HG03159 (cell line): ENCODE measurements around the gene TRAPPC3L.

Source experiments
- ATAC-seq: cut with Tn5 transposase; IDR thresholded peaks from one replicate; pipeline ENCODE4 v1.9.1; 2021; ENCODE audit warnings: mild to moderate bottlenecking, moderate library complexity; ENCODE audit not compliant: unreplicated experiment

Gene TRAPPC3L

DNA sequence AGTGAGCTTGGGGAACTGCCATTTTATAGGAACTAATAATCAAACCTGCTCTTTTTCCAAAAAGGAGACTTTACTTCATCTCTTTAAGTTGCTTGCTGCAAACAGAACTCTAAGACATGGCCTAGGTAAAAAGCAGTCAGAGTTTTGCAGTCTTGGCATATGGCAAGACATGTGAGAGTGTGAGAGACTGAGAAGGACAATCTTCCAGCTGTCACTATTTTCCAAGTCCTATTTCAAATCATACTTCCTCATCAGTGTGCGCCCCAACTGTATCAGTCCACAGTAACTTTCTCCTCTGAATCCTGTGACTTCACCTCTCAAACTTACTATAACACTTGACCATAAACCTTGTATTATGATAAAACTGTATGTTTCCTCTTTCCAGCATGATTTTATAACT is 74.0 kb downstream of the TRAPPC3L start:
- no peak for ATAC-seq

DNA sequence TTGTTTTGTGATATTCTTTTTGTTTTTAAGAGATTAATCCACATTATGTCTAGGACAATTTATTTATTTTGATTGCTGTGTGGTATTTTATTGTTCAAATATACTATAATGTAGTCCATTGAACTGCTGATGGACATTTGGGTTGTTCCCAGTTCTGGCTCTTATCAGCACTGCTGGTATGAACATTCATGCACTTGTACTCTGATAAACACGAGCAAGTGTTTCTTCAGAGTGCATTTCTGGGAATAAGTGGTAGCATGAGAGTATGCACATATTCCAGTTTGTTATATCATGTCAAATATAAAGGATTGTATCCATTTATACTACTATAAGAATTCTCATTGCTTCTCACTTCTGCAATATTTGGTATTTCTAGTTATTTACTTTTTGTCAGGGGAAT is 77.2 kb downstream of the TRAPPC3L start:
- ATAC-seq: no peak

DNA sequence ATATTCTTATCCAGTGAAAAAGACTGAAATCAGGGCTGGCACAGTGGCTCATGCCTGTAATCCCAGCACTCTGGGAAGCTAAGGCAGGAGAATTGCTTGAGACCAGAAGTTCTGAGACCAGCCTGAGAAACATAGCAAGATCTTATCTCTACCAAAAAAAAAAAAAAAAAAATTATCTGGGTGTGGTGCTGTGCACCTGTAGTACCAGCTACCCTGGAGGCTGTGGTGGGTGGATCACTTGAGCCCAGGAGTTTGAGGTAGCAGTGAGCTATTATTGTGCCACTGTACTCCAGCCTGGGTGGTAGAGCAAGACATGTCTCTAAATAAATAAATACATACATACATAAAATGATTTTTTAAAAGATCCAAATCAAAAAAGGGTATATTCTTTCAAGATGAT is 78.0 kb downstream of the TRAPPC3L start:
- no peak for ATAC-seq

- ATAC-seq: no peak
Measured at GRCh38 chr6:116467096-116467495, 78.4 kb downstream of the TRAPPC3L start.

DNA sequence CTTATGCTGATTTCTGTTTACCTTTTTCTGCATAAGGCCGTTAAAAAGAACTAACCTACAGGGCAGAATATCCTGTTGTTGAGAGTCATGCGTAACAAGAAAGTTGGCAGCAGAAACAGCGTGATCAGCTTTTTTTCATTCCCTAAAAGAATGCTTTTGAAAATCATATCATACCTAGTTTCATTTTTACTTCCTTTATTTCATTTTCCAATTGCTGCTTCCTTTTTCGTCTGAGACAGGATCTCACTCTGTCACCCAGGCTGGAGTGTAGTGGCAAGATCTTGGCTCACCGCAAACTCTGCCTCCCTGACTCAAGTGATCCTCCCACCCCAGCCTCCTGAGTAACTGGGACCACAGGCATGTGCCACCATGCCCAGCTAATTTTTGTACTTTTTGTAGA is 80.2 kb downstream of the TRAPPC3L start:
- ATAC-seq: no peak

DNA sequence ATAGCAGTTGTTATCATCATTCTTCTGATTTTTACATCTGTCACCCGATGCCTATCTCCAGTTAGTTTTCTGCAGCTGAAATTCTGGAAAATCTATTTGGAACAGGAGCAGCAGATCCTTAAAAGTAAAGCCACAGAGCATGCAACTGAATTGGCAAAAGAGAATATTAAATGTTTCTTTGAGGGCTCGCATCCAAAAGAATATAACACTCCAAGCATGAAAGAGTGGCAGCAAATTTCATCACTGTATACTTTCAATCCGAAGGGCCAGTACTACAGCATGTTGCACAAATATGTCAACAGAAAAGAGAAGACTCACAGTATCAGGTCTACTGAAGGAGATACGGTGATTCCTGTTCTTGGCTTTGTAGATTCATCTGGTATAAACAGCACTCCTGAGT is 82.2 kb downstream of the TRAPPC3L start:
- no peak for ATAC-seq

DNA sequence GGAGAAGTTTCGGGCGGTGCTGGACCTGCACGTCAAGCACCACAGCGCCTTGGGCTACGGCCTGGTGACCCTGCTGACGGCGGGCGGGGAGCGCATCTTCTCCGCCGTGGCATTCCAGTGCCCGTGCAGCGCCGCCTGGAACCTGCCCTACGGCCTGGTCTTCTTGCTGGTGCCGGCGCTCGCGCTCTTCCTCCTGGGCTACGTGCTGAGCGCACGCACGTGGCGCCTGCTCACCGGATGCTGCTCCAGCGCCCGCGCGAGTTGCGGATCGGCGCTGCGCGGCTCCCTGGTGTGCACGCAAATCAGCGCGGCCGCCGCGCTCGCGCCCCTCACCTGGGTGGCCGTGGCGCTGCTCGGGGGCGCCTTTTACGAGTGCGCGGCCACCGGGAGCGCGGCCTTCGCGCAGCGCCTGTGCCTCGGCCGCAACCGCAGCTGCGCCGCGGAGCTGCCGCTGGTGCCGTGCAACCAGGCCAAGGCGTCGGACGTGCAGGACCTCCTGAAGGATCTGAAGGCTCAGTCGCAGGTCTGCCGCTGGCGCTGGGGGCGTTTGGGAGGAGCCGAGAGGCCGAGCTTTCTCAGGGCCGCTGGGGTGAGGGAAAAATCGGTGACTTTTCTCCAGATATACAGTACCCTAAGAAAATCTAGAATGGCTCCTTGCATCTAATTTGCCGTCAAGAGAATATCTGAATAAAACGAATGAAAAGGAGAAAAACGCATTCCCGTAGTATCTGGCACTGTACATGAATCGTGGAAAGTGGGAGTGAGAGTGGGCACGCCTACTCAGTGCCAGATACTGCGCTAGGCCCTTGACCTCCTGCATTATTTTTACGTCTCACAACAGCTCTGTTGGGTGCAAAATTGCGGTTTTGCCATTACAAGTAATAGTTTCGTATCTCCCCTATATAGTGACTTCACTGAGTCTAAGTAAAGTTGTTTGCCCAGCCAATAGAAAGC is 83.3 kb downstream of the TRAPPC3L start:
- ATAC-seq: peak; percentile 72

DNA sequence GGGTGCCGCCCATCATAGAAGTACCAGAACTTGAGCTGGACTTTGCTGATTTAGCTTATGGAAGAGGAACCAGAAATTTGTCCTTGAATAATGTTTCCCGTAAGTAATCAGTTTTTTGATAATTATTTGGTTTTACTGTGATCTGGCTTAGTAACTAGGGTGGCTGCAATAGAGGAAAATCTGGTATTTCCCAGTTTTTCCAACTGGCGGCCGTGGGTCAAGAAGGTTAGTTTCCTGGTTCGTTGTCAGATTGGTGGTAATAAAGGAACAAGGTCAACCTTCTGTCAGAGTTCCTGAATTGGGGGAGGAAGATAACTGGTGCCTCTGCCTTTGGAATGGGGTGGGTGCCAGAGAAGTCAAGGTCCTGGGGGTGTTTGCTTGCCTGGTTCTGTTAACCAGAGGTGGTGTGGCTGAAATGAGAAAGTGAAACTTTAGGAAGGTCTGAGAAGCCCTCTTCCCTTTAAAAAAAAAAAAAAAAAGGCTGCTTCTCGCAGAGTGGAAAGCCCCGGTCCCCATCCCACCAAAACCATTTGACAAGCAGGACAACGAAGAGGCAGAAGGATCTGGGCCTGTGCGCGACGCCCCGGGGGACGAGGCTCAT is 84.1 kb downstream of the TRAPPC3L start, which contains the start of gene CALHM6:
Gene CALHM6 (plus strand): TSS at position 45 of the 601 bp plus-strand sequence. CDS start 555 bp downstream, at position 600.
- peak; percentile 9 for ATAC-seq

GRCh38 chr6:116459927-116460326 is 85.6 kb downstream of the TRAPPC3L start:
- no peak for ATAC-seq

DNA sequence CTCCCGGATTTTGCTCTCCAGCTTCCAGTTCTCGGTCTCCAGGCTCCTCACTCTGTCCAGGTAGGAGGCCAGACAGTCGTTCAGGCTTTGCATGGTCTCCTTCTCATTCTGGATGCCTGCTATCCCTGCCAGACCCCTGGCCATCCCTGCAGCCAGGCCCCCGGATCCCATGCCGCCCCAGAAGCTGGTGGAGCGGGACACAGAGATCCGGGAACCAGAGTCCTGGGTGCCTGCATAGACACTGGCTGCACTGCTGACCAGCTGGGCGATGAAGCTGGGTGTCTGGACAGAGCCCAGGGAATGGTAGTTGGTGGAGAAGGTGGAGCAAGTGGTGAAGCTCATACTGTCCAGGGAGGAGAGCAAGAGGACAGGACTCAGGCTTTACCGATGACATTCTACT is 87.2 kb downstream of the TRAPPC3L start:
- no peak for ATAC-seq

GRCh38 chr6:116456927-116457326 is 88.6 kb downstream of the TRAPPC3L start:
- ATAC-seq: no peak

DNA sequence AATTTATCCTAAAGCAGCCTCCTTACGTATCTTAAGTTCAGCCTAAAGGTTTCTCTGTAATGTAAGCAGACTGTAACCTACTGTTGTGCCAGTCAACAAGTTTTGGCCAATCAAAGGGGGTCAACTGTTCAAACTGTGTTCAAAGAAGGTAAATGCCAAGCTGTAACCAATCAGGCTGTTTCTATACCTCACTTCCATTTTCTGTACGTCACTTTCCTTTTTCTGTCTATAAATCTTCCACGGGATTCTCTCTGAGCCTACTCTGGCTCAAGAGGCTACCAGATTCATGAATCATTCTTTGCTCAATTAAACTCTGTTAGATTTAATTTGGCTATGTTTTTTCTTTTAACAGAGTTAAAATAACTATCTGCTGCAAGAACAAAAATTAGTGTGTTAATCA is 89.4 kb downstream of the TRAPPC3L start:
- no peak for ATAC-seq

- no peak for ATAC-seq
Measured at GRCh38 chr6:116452531-116452930, 93.0 kb downstream of the TRAPPC3L start.

GRCh38 chr6:116451916-116452315 is 93.6 kb downstream of the TRAPPC3L start:
- no peak for ATAC-seq

DNA sequence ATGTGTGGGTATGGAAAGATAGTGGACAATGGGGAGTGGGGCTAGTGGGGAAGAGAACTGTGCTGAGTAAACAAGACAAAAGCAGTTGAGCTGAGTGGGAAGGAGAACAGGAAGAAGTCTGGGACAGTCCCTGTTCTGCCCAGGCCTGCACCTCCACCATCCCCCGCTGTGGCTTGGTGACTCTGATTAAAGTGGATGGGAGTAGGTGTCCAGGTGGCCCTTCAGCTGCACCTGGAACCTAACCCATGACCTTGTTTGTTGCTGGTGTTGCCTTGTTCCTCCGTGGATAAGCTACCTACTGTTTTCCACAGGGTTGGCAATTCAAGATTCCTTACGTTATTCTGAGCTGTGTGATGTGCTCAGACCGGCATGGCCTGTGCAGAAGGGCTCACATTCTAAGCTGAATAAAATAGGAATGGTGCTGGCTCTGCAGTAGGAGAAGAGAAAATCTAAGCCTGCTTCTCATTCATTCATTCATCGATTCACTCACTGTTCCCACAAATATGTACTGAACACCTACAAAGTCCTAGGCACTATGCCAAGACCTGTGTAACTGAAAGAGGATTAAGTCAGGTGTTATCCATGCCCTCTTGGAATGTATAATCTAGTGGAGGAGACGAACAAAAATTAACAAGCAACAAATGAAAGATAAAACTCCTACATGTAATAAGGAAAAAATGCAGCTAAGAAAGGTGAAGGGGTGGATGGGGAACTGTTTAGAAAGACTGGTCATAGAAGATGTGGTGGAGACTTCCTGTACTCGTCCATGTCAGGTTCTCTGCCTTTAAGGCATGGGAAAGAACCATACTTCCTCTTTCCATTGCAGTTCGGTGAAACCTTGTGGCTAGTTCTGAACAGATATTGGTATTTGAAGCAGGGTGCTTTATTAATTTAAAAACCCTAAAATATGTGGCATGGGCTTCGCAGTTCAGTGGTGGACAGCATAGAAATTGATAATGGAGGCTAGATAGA is 94.4 kb downstream of the TRAPPC3L start:
- ATAC-seq: peak; percentile 90

DNA sequence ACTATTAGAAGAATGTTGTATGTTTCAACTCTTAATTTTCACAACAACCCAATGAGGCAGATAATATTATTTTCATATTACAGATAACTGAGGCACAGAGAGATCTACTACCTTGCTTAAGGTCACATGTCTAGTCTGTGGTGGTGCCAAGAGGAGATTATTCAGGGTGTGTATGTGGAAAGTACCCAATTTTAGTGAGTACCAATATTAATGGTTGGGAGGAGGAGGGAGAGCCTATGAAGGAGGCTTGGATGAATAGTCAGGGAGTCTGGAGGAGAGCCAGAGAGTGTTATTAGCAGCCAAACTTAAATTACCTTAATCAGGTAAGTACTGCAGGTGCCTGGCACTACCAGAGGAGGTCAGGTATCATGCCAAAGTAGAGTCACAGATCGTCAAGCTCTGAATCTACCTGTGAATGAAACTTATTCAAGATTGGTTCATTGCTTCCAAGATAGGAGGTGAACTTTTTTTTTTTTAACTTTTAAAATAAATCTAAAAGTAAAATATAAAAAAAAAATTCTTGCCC is 95.2 kb downstream of the TRAPPC3L start:
- no peak for ATAC-seq

GRCh38 chr6:116449565-116449964 is 95.9 kb downstream of the TRAPPC3L start:
- no peak for ATAC-seq

GRCh38 chr6:116447496-116448011 is 97.9 kb downstream of the TRAPPC3L start:
- no peak for ATAC-seq

DNA sequence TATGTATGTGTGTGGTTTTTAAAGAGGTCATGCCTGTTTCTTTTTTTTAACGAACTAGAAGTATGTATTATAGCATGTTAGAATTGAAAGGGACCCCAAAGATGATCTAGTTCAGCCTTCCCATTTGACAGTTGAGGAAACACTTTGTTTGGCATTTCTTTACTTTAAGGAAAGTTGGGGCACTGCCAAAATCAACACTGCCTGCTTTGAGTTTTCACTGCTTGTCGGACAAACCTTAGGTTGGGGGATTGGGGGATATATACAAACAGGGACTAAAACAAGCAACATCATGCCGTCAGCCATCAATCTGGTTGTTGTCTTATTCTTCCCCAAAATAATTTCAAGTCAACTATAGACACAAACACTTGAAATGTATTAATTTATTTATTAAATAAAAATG is 98.4 kb downstream of the TRAPPC3L start:
- no peak for ATAC-seq

DNA sequence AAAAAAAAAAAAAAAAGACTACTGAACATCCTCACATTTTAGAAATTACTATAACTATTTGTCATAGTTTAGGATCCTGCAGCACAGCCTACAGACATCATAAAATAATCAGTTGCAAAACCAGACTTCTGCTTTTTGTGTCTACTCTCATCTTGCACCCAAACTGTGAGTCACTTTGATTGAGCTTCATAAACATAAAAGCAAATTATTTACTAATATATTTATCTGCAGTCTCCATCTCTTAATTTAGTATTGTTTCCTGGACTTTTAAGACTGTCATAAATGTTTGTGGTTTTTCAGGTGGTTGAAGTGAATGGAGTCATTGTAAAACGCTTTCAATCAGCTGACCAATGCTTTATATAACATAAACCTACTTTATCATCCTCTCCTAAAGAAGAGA is 99.1 kb downstream of the TRAPPC3L start:
- no peak for ATAC-seq

GRCh38 chr6:116445102-116445501 is 100.4 kb downstream of the TRAPPC3L start:
- no peak for ATAC-seq
